HEK293T (cell line): ENCODE data around the gene HIBCH.

Experiments used
- CTCF ChIA-PET: fragments of 350-600 bp; formaldehyde crosslinking; extraction: SDS; loops from one replicate; lab custom pipeline; 2021; ENCODE audit warnings: antibody characterized with exemption, inconsistent platforms; lab: Yijun Ruan, JAX
- POLR2A ChIA-PET: fragments of 350-600 bp; formaldehyde crosslinking; extraction: SDS; loops from one replicate; lab custom pipeline; 2020; ENCODE audit warnings: antibody characterized with exemption, inconsistent platforms; lab: Yijun Ruan, JAX
- DNase-seq: peaks from one replicate; pipeline ENCODE4 v3.0.0; 2012; ENCODE audit warnings: mixed read lengths; ENCODE audit errors: extremely low spot score
- ARNT ChIP-seq: fragments of 450-650 bp; IDR thresholded peaks from 2 replicates; pipeline ENCODE4 v1.6.1; 2017; ENCODE audit warnings: mild to moderate bottlenecking
- BHLHE40 ChIP-seq: fragments of 450-650 bp; IDR thresholded peaks from 2 replicates; pipeline ENCODE4 v1.6.1; 2016; ENCODE audit warnings: mild to moderate bottlenecking, moderate library complexity, borderline replicate concordance
- CTBP1 ChIP-seq: fragments of 450-650 bp; IDR thresholded peaks from 2 replicates; pipeline ENCODE4 v1.6.1; 2016; ENCODE audit warnings: borderline replicate concordance
- ELF4 ChIP-seq: fragments of 450-650 bp; IDR thresholded peaks from 2 replicates; pipeline ENCODE4 v1.6.1; 2017; ENCODE audit warnings: antibody characterized with exemption
- FOXA1 ChIP-seq: fragments of 450-650 bp; IDR thresholded peaks from 2 replicates; pipeline ENCODE4 v1.6.1; 2016; ENCODE audit warnings: mild to moderate bottlenecking
- FOXK2 ChIP-seq: fragments of 450-650 bp; IDR thresholded peaks from 2 replicates; pipeline ENCODE4 v1.6.1; 2016; ENCODE audit warnings: mild to moderate bottlenecking
- FOXM1 ChIP-seq: fragments of 450-650 bp; IDR thresholded peaks from 2 replicates; pipeline ENCODE4 v1.6.1; 2017; ENCODE audit warnings: mild to moderate bottlenecking, borderline replicate concordance
- HDGF ChIP-seq: fragments of 450-650 bp; IDR thresholded peaks from 2 replicates; pipeline ENCODE4 v1.6.1; 2017; ENCODE audit warnings: antibody characterized with exemption, borderline replicate concordance
- L3MBTL2 ChIP-seq: fragments of 450-650 bp; conservative IDR thresholded peaks from 2 replicates; pipeline ENCODE4 v1.6.1; 2016; ENCODE audit warnings: mild to moderate bottlenecking
- LEF1 ChIP-seq: fragments of 450-650 bp; IDR thresholded peaks from 2 replicates; pipeline ENCODE4 v1.6.1; 2017; ENCODE audit warnings: mild to moderate bottlenecking, borderline replicate concordance
- NFRKB ChIP-seq: fragments of 450-650 bp; IDR thresholded peaks from 2 replicates; pipeline ENCODE4 v1.6.1; 2016; ENCODE audit warnings: mild to moderate bottlenecking, moderate library complexity
- PKNOX1 ChIP-seq: fragments of 450-650 bp; IDR thresholded peaks from 2 replicates; pipeline ENCODE4 v1.6.1; 2016
- SP1 ChIP-seq: fragments of 450-650 bp; IDR thresholded peaks from 2 replicates; pipeline ENCODE4 v1.6.1; 2017
- SUZ12 ChIP-seq: fragments of 450-650 bp; IDR thresholded peaks from 2 replicates; pipeline ENCODE4 v1.6.1; 2016; ENCODE audit warnings: mild to moderate bottlenecking
- TARDBP ChIP-seq: fragments of 450-650 bp; IDR thresholded peaks from 2 replicates; pipeline ENCODE4 v1.6.1; 2016
- ZNF384 ChIP-seq: fragments of 450-650 bp; IDR thresholded peaks from 2 replicates; pipeline ENCODE4 v1.6.1; 2016

HIBCH gene

DNA sequence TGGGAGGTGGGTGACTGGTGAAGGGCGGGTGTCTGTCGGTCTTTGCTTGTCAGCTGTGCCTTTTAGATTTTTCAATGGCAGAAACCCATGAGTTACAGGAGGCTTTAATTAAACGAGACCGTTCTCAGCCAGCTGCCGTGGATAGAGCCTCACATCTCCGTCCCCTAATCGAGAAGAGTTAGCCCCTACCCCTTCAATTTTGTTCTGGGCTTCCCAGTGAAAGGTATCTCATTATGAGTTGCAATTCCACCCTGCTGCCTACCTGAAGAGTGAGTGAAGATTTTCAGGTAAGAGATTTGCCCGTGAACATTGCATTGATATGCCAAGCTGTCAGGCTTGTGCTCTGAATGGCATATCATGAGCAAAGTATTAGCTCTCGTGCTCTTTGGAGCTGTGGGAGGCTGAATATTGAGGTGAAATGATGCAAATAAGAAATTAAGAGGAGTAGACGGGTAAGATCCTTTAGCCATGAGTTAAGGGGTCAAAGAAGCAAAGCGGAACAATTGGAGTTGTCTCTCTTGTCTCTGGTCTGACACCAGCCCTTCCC is 138.4 kb downstream of the HIBCH start:
- DNase-seq = no peak
- ChIA-PET POLR2A (interaction anchor here (0.7 to 1.6 kb wide), 4 partner anchors 12 to 418 kb away, joined by 3 to 5 read pairs (median 4); partner anchors contain the start of genes HIBCH and OSGEPL1), CTCF (interaction anchor here (0.6 to 2.7 kb wide), 2 partner anchors 93 to 522 kb away, joined by 4 to 7 read pairs; no protein-coding TSS in a partner anchor)
- no peak for TF ChIP-seq NFRKB
- TF ChIP-seq L3MBTL2 = no peak
- TF ChIP-seq SUZ12 = no peak
- no peak for TF ChIP-seq ARNT
- no peak for TF ChIP-seq ZNF384
- TF ChIP-seq PKNOX1 = no peak
- TF ChIP-seq FOXA1 = no peak
- no peak for TF ChIP-seq HDGF
- TF ChIP-seq FOXM1 = no peak
- no peak for TF ChIP-seq CTBP1
- TF ChIP-seq TARDBP = no peak
- no peak for TF ChIP-seq LEF1
- TF ChIP-seq BHLHE40 = no peak
- TF ChIP-seq ELF4 = no peak
- TF ChIP-seq SP1 = no peak
- TF ChIP-seq FOXK2 = no peak

DNA sequence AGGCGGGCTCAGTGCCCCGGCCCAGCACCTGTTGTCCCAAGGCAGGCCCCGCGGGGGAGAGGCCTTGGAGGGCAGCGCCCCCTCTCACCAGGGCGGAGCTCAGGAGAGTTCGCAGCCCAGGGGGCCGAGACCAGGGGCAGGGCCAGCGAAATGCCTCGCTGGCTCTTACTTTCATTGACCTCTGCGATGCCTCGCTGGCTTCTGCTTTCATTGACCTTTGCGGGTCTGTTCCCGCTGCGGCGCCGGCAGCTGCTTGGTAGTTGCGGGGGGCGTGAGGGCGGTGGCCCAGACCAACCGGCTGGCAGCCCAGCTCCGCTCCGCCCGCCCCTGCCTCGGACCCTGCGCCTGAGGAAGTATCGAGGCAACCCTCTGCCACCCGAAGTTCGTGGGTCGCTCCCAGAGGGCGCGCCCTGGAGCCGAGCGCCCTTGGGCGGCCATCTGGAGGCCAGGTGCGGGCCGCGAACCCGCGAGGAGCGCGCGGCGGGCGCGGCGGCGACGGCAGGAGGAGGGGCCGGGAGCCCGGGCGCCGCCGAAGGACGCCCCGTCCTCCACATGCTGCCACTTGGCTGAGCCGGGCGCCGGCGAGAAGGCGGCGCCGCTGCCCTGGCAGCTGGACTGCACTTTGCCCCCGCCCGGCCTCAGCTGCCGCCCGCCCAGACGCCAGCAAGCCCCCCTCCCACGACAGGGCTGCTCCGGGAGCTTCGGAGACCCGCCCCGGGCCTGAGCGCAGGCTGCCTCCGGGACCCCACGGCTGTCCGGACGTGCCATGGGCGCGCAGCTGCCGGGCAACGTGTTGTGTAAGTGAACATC is 139.1 kb downstream of the HIBCH start:
- ChIA-PET CTCF (interaction anchor here (0.6 to 2.7 kb wide), 3 partner anchors 90 to 98 kb away, joined by 3 to 7 read pairs (median 3); no protein-coding TSS in a partner anchor), POLR2A (interaction anchor here (0.7 to 1.6 kb wide), 8 partner anchors 9 to 418 kb away, joined by 3 to 5 read pairs (median 4); partner anchors contain the start of genes HIBCH and OSGEPL1)
- peak; percentile 66 for DNase-seq

GRCh38 chr2:190179754-190180312 is 139.8 kb downstream of the HIBCH start:
- TF ChIP-seq CTBP1 (no peak), L3MBTL2 (peak; percentile 32; the same call in 1 of the 2 replicates)
- DNase-seq = no peak
- POLR2A ChIA-PET = interaction anchor here (0.8 to 1.6 kb wide), 6 partner anchors 9 to 417 kb away, joined by 3 to 5 read pairs (median 4); partner anchors contain the start of gene OSGEPL1
- CTCF ChIA-PET = interaction anchor here (0.5 to 2.7 kb wide), 3 partner anchors 89 to 375 kb away, joined by 3 to 7 read pairs (median 3); no protein-coding TSS in a partner anchor

More for the DNA sequence above, 139.1 kb downstream of the HIBCH start:
- TF ChIP-seq NFRKB = no peak
- TF ChIP-seq BHLHE40 = no peak
- TF ChIP-seq ARNT = no peak
- no peak for TF ChIP-seq PKNOX1
- TF ChIP-seq FOXM1 = 0 out of 2 replicates have a peak, but pooled peaks have one; percentile 23
- TF ChIP-seq HDGF = 0 out of 2 replicates have a peak, but pooled peaks have one; percentile 33
- TF ChIP-seq CTBP1 = no peak

GRCh38 chr2:190178066-190178722 is 141.4 kb downstream of the HIBCH start:
- ChIA-PET CTCF (no interaction called here), POLR2A (no interaction called here)
- DNase-seq = no peak
- no peak for TF ChIP-seq ZNF384
- TF ChIP-seq BHLHE40 = no peak
- TF ChIP-seq FOXK2 = no peak
- TF ChIP-seq FOXA1 = no peak
- no peak for TF ChIP-seq HDGF
- TF ChIP-seq SUZ12 = no peak
- no peak for TF ChIP-seq PKNOX1
- TF ChIP-seq L3MBTL2 = no peak
- TF ChIP-seq TARDBP = no peak
- no peak for TF ChIP-seq LEF1
- TF ChIP-seq CTBP1 = no peak
- TF ChIP-seq NFRKB = no peak

DNA sequence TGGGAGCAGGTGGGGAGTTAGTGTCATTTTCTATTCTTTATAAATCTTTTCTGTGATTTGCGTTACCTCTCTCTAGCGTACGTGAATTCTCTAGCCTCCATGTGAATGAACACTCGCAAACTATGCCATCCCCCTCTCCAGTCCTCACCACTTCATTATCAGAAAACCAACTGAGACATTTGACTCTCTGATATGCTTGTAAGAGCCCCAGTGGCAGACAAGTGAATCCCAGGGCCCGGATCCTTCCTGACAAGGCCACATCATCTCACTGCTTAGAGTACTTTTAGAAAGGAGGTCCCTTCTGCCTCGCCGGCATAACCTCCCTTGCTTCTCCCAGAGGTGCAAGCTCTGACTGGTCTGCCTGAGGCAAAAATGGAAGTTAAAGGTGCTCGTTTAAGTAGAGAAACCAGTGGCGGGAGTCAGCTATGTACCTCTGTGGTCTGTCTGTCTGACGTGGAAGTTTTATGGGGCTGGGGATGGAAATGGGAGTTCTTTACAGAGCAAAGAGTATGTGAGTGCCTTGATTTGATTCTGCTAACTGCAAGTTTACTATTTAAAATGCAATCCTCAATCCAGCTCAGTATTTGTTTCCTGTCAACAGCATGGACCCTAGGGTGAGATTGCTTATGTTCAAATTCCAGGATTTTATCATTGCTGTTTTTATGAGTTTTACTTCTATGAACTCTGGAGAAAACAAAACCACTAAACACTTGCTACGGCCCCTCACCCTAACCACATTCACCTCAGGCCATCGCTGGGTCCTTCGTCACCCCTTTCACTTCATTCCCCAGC is 142.2 kb downstream of the HIBCH start:
- no peak for DNase-seq
- POLR2A ChIA-PET = no interaction called here
- TF ChIP-seq ZNF384 (no peak), BHLHE40 (no peak), SP1 (no peak), PKNOX1 (no peak), NFRKB (no peak), FOXK2 (no peak), ARNT (no peak), ELF4 (no peak)
- CTCF ChIA-PET = no interaction called here
